Activated CD4-positive, alpha-beta T cell treated with anti-CD3 and anti-CD28 coated beads, Interleukin-2, amount 10 ng/mL, durations not matched to agents 24 days and 14 days (primary cell): ENCODE results near the gene REEP3. TPM values are rescaled to one million over a fixed set of nuclear protein-coding genes. Genes with fewer than 3 reads are reported as not detected.
"Not testable (repeated sequence)": the region's sequence is repeated elsewhere in the genome, so short reads cannot be mapped to it uniquely, and the experiment has no call there.

Source experiments
- DNase-seq: peaks from one replicate; pipeline ENCODE4 v3.0.0; 2022
- H3K27ac Mint-ChIP-seq: one replicate; pipeline ENCODE4 v1.8.0; 2022; ENCODE audit warnings: mild to moderate bottlenecking, mixed read lengths
- H3K27me3 Mint-ChIP-seq: one replicate; pipeline ENCODE4 v1.8.0; 2022; ENCODE audit warnings: mixed read lengths
- H3K36me3 Mint-ChIP-seq: one replicate; pipeline ENCODE4 v1.8.0; 2022; ENCODE audit warnings: low read depth, mild to moderate bottlenecking, mixed read lengths
- H3K4me1 Mint-ChIP-seq: one replicate; pipeline ENCODE4 v1.8.0; 2021; ENCODE audit warnings: mixed read lengths
- H3K4me3 Mint-ChIP-seq: one replicate; pipeline ENCODE4 v1.8.0; 2022; ENCODE audit warnings: mild to moderate bottlenecking, moderate library complexity, mixed read lengths
- H3K9me3 Mint-ChIP-seq: one replicate; pipeline ENCODE4 v1.8.0; 2021; ENCODE audit warnings: mixed read lengths
- intact Hi-C: fragments of 100-400 bp; cut with micrococcal nuclease; formaldehyde crosslinking; loops from one replicate; pipeline ENCODE4 v1.15.1; 2023
- total RNA-seq: library from RNA; stranded (reverse); gene quantifications from 2 replicates; pipeline ENCODE4 v1.2.3, GENCODE V29; 2022

Gene REEP3
- total RNA-seq = 22.5 and 23.6 TPM in 2 replicates

DNA sequence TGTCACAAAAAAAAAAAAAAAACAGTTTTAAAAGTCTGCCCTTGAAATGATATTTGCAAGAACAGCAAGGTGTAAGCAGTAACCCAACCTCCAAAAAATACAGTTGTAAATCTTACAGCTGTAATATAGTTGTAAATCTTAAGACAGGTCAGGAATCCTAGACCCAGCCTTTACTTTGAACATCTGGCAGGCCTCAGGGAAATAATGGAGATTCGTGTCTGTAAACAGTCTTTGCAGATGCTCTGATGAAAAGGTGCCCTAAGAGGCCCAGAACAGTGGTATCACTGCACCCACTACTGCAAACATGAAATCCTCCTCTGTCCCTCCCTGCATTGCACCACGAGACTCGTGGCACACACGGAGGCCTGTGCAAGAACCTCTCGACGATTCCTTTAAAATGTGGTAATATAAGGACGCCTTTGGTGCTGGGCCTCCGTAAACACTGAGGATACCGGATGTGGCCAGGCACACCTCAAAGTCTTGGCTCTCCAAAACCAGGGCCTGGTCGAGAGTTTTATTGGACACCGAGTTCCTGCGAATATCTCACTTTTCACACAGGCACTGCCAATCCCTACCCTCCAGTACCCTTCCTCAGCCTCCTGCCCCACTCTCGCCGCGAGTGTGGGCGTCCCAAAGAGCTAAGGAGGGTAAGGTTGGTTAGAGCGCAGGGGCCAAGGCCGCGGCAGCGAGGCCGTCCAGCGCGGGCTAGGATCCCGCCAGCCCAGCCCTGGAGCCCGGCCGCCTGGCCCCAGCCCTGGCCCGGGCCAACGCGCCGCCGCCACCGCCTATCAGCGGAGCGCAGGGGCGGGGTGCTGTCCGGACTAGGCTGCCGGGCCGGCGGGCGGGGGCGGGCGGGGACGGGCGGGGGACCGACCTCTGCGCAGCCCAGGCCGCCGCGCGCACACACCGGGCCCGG is at the start of gene REEP3:
TSS of gene REEP3 (plus strand) at position 902 of the 916 bp plus-strand sequence. CDS start 145 bp downstream, outside the sequence.
- intact Hi-C loops = loop anchor here (1.0 to 5.0 kb wide), 3 partner anchors 251 to 348 kb away; no protein-coding TSS in a partner anchor
- Mint-ChIP-seq H3K4me3 (peak within 1 kb of the TSS; percentile 91), H3K4me1 (peaks cover 55% of the 10 kb centered on the region), H3K27me3 (no peaks in the 10 kb centered on the region), H3K9me3 (peaks cover 4% of the 10 kb centered on the region), H3K27ac (peak within 1 kb of the TSS; percentile 94), H3K36me3 (peaks cover 23% of the 10 kb centered on the region)
- DNase-seq = peak; percentile 86

- intact Hi-C loops = no loop called here
- Mint-ChIP-seq H3K36me3 (no peaks in the 10 kb centered on the region), H3K4me3 (no peak overlapping the region), H3K4me1 (peaks cover 4% of the 10 kb centered on the region), H3K9me3 (no peaks in the 10 kb centered on the region), H3K27ac (no peak overlapping the region), H3K27me3 (no peaks in the 10 kb centered on the region)
- no peak for DNase-seq
Observed at GRCh38 chr10:63474488-63474887, 46.7 kb upstream of the REEP3 start.

DNA sequence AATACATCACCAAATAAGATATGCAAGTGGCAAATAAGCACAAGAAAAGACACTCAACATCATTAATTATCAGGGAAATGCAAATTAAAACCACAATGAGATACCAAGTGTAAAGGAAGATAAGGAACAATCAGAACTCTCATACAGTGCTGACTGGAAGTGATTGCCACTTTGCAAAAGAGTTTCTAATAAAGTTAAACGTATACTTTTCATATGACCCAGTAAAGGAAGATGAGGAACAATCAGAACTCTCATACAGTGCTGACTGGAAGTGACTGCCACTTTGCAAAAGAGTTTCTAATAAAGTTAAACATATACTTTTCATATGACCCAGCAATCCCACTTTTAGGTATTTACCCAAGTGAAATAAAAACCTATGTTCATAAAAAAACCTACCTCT is 43.3 kb upstream of the REEP3 start:
- Mint-ChIP-seq H3K27me3 (no peaks in the 10 kb centered on the region), H3K36me3 (no peaks in the 10 kb centered on the region), H3K9me3 (no peaks in the 10 kb centered on the region), H3K4me3 (no peak overlapping the region), H3K27ac (no peak overlapping the region), H3K4me1 (peaks cover 9% of the 10 kb centered on the region)
- DNase-seq = no peak
- intact Hi-C loops = loop anchor here (1.0 kb wide), 1 partner anchor 12 kb away; no protein-coding TSS in a partner anchor

GRCh38 chr10:63478564-63478963 is 42.6 kb upstream of the REEP3 start:
- Mint-ChIP-seq H3K27me3 (no peaks in the 10 kb centered on the region), H3K9me3 (no peaks in the 10 kb centered on the region), H3K4me1 (peaks cover 10% of the 10 kb centered on the region), H3K4me3 (no peak overlapping the region), H3K36me3 (peaks cover 1% of the 10 kb centered on the region), H3K27ac (no peak overlapping the region)
- intact Hi-C loops = no loop called here
- DNase-seq = no peak

GRCh38 chr10:63480237-63480636 is 41.0 kb upstream of the REEP3 start:
- H3K27me3 Mint-ChIP-seq = no peaks in the 10 kb centered on the region
- no peak overlapping the region for H3K4me3 Mint-ChIP-seq
- no peak overlapping the region for H3K27ac Mint-ChIP-seq
- DNase-seq = no peak
- peaks cover 10% of the 10 kb centered on the region for H3K4me1 Mint-ChIP-seq
- H3K9me3 Mint-ChIP-seq = no peaks in the 10 kb centered on the region
- peaks cover 4% of the 10 kb centered on the region for H3K36me3 Mint-ChIP-seq
- intact Hi-C loops = no loop called here

DNA sequence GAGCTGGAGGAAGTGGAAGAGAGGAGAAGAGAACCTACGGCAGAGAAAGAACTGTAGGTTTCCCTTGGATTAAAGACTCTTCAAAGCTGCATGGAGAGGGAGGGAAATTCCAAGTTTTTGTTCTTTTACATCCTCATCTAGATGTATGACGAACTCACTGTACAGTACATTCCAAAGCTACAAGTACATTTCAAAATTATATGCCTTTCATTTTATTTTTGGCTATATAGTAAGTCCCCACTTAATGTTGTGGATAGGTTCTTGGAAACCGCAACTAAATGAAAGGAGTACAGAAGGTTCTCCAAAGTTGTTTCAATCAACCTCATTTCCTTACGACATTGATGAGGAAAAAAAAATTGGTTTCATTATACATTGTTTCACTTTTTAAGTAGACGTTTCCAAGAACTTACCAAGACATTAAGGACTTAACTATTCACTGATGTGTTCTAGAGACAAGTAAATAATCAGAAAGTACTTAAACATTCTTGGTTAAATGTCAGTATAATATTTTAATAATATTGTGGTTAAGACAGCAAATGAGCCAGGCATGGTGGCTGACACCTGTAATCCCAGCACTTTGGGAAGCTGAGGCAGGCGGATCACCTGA is 39.3 kb upstream of the REEP3 start:
- intact Hi-C loops = no loop called here
- Mint-ChIP-seq H3K27ac (no peak overlapping the region), H3K27me3 (no peaks in the 10 kb centered on the region), H3K9me3 (no peaks in the 10 kb centered on the region), H3K36me3 (peaks cover 4% of the 10 kb centered on the region), H3K4me3 (no peak overlapping the region), H3K4me1 (peaks cover 8% of the 10 kb centered on the region)
- DNase-seq = no peak

- Mint-ChIP-seq H3K4me1 (peaks cover 8% of the 10 kb centered on the region), H3K36me3 (peaks cover 4% of the 10 kb centered on the region), H3K27ac (no peak overlapping the region), H3K4me3 (no peak overlapping the region), H3K9me3 (no peaks in the 10 kb centered on the region), H3K27me3 (no peaks in the 10 kb centered on the region)
- DNase-seq = no peak
- intact Hi-C loops = no loop called here
Observed at GRCh38 chr10:63483983-63484382, 37.2 kb upstream of the REEP3 start.

GRCh38 chr10:63487990-63488389 is 33.2 kb upstream of the REEP3 start:
- intact Hi-C loops = no loop called here

DNA sequence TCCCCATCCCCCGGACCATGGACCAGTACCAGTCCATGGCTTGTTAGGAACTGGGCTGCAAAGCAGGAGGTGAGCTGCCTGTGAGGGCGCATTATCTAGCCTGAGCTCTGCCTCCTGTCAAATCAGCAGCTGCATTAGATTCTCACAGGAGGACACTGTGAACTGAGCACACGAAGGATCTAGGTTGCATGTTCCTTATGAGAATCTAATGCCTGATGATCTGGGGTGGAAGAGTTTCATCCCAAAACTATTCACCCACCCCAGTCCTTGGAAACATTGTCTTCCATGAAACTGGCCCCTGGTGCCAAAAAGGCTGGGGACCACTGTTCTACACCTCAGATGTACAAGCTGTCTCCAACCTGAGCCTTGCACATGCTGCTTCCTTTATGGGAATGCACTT is 31.4 kb upstream of the REEP3 start:
- H3K4me3 Mint-ChIP-seq = no peak overlapping the region
- peaks cover 4% of the 10 kb centered on the region for H3K4me1 Mint-ChIP-seq
- no peaks in the 10 kb centered on the region for H3K9me3 Mint-ChIP-seq
- peaks cover 2% of the 10 kb centered on the region for H3K36me3 Mint-ChIP-seq
- intact Hi-C loops = no loop called here
- no peak overlapping the region for H3K27ac Mint-ChIP-seq
- no peaks in the 10 kb centered on the region for H3K27me3 Mint-ChIP-seq
- no peak for DNase-seq

More at GRCh38 chr10:63487990-63488389, 33.2 kb upstream of the REEP3 start:
- H3K27me3 Mint-ChIP-seq = no peaks in the 10 kb centered on the region
- no peak overlapping the region for H3K27ac Mint-ChIP-seq
- peaks cover 6% of the 10 kb centered on the region for H3K36me3 Mint-ChIP-seq
- peaks cover 5% of the 10 kb centered on the region for H3K4me1 Mint-ChIP-seq
- no peak for DNase-seq
- H3K4me3 Mint-ChIP-seq = no peak overlapping the region
- H3K9me3 Mint-ChIP-seq = no peaks in the 10 kb centered on the region

- H3K4me3 Mint-ChIP-seq = no peak overlapping the region
- intact Hi-C loops = no loop called here
Observed at GRCh38 chr10:63491588-63492316, 29.4 kb upstream of the REEP3 start.

DNA sequence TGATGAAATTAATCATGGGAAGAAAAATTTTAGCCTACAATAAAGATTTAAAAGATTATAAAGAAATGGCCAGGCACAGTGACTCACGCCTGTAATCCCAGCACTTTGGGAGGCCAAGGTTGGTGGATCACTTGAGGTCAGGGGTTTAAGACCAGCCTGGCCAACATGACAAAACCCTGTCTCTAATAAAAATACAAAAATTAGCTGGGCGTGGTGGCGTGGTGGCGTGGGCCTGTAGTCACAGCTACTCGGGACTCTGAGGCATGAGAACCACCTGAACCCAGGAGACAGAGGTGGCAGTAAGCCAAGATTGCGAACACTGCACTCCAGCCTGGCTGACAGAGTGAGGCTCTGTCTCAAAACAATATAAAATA is 28.9 kb upstream of the REEP3 start:
- not testable (repeated sequence) for H3K4me1 Mint-ChIP-seq, DNase-seq, H3K27ac Mint-ChIP-seq

More at GRCh38 chr10:63491588-63492316, 29.4 kb upstream of the REEP3 start:
- H3K4me1 Mint-ChIP-seq = peaks cover 4% of the 10 kb centered on the region
- H3K9me3 Mint-ChIP-seq = no peaks in the 10 kb centered on the region
- DNase-seq = no peak
- peaks cover 10% of the 10 kb centered on the region for H3K36me3 Mint-ChIP-seq
- no peak overlapping the region for H3K27ac Mint-ChIP-seq
- H3K27me3 Mint-ChIP-seq = no peaks in the 10 kb centered on the region

GRCh38 chr10:63493004-63493403 is 28.2 kb upstream of the REEP3 start:
- intact Hi-C loops = no loop called here
- Mint-ChIP-seq H3K27ac (no peak overlapping the region), H3K9me3 (no peaks in the 10 kb centered on the region), H3K4me1 (peaks cover 4% of the 10 kb centered on the region), H3K36me3 (peaks cover 12% of the 10 kb centered on the region), H3K27me3 (no peaks in the 10 kb centered on the region), H3K4me3 (no peak overlapping the region)
- DNase-seq = no peak

More for the DNA sequence above, 28.9 kb upstream of the REEP3 start:
- H3K27me3 Mint-ChIP-seq, intact Hi-C loops, H3K9me3 Mint-ChIP-seq, H3K4me3 Mint-ChIP-seq: not testable (repeated sequence)
- peaks cover 12% of the 10 kb centered on the region for H3K36me3 Mint-ChIP-seq

- no peaks in the 10 kb centered on the region for H3K9me3 Mint-ChIP-seq
- no peak overlapping the region for H3K4me3 Mint-ChIP-seq
- no peaks in the 10 kb centered on the region for H3K27me3 Mint-ChIP-seq
- no peak overlapping the region for H3K27ac Mint-ChIP-seq
- H3K4me1 Mint-ChIP-seq = peaks cover 5% of the 10 kb centered on the region
- no peak for DNase-seq
- intact Hi-C loops = no loop called here
- peaks cover 12% of the 10 kb centered on the region for H3K36me3 Mint-ChIP-seq
Observed at GRCh38 chr10:63494951-63495350, 26.2 kb upstream of the REEP3 start.

- intact Hi-C loops = no loop called here
- peaks cover 5% of the 10 kb centered on the region for H3K4me1 Mint-ChIP-seq
Observed at GRCh38 chr10:63496561-63496960, 24.6 kb upstream of the REEP3 start.

More at GRCh38 chr10:63496561-63496960, 24.6 kb upstream of the REEP3 start:
- no peak for DNase-seq
- no peaks in the 10 kb centered on the region for H3K27me3 Mint-ChIP-seq
- H3K36me3 Mint-ChIP-seq = peaks cover 15% of the 10 kb centered on the region
- no peak overlapping the region for H3K27ac Mint-ChIP-seq
- no peaks in the 10 kb centered on the region for H3K9me3 Mint-ChIP-seq
- no peak overlapping the region for H3K4me3 Mint-ChIP-seq
